ENCODE results near the gene PSMD11. TPM values are rescaled to one million over a fixed set of nuclear protein-coding genes. Genes with fewer than 3 reads are reported as not detected.

The PSMD11 gene
- total and polyA plus RNA-seq, 2 of the 13 experiments (the other 11 are each of a cell fraction or from before 2014, with no cell fraction given) = 69.8 to 152 TPM

- TF ChIP-seq ZNF180 (CRISPR knock-in tag; IDR thresholded peaks at IDR 0.05; ENCODE audit: borderline replicate concordance, low read depth) (no peak), IKZF4 (CRISPR knock-in tag; IDR thresholded peaks at IDR 0.05; ENCODE audit: borderline replicate concordance, low read depth, not compliant biosample characterization) (peak; percentile 83), MTA3 (CRISPR knock-in tag; IDR thresholded peaks at IDR 0.05) (no peak), PBX3 (CRISPR knock-in tag; IDR thresholded peaks at IDR 0.05; ENCODE audit: borderline replicate concordance) (no peak), MAZ (IDR thresholded peaks at IDR 0.05; ENCODE audit: borderline replicate concordance, low read depth, low read length) (peak; percentile 37; the same call in 1 of the 2 replicates), MAZ (CRISPR knock-in tag; IDR thresholded peaks at IDR 0.05; ENCODE audit: low read depth) (peak; percentile 73), ZNF652 (CRISPR knock-in tag; IDR thresholded peaks at IDR 0.05; ENCODE audit: borderline replicate concordance, low read depth) (no peak), ATF1 (CRISPR knock-in tag; IDR thresholded peaks at IDR 0.05) (no peak), ZBTB43 (CRISPR knock-in tag; conservative IDR thresholded peaks at IDR 0.05) (no peak), HIVEP1 (CRISPR knock-in tag; IDR thresholded peaks at IDR 0.05) (no peak), NBN (conservative IDR thresholded peaks at IDR 0.05) (no peak), ADNP (CRISPR knock-in tag; IDR thresholded peaks at IDR 0.05) (no peak), TFAP4 (IDR thresholded peaks at IDR 0.05; ENCODE audit: borderline replicate concordance, low read depth) (no peak), FOXK2 (IDR thresholded peaks at IDR 0.05) (no peak), ZNF235 (CRISPR knock-in tag; IDR thresholded peaks at IDR 0.05; ENCODE audit: borderline replicate concordance) (no peak), ARID4A (CRISPR knock-in tag; IDR thresholded peaks at IDR 0.05; ENCODE audit: borderline replicate concordance) (peak; percentile 66; the same call in 1 of the 2 replicates), ZNF740 (CRISPR knock-in tag; IDR thresholded peaks at IDR 0.05) (no peak), ZBTB10 (CRISPR knock-in tag; IDR thresholded peaks at IDR 0.05; ENCODE audit: borderline replicate concordance) (no peak), MLX (CRISPR knock-in tag; IDR thresholded peaks at IDR 0.05) (no peak)
Observed at GRCh38 chr17:32486111-32486700, 41.9 kb downstream of the PSMD11 start (continued).
